HG02943 (cell line): Measurements from ENCODE around the gene LLCFC1.

ENCODE experiments used
- ATAC-seq: cut with Tn5 transposase; IDR thresholded peaks from one replicate; pipeline ENCODE4 v1.9.1; 2021; ENCODE audit warnings: mild to moderate bottlenecking, low read depth, moderate library complexity; ENCODE audit not compliant: unreplicated experiment

LLCFC1 gene

GRCh38 chr7:142939226-142939910 lies at the start of gene LLCFC1:
LLCFC1 (plus strand) TSS chr7:142939484; CDS start chr7:142939622, 138 bp downstream.
- ATAC-seq, result no peak

GRCh38 chr7:142889816-142890215 lies 49.5 kb upstream of the LLCFC1 start:
- ATAC-seq, result no peak

GRCh38 chr7:142890874-142891485 lies 48.3 kb upstream of the LLCFC1 start:
- no peak for ATAC-seq

- ATAC-seq, result no peak
Observed at GRCh38 chr7:142891490-142892082, 47.7 kb upstream of the LLCFC1 start.

- no peak for ATAC-seq
Observed at GRCh38 chr7:142892951-142893350, 46.3 kb upstream of the LLCFC1 start.

- no peak for ATAC-seq
Observed at GRCh38 chr7:142894112-142894984, 44.9 kb upstream of the LLCFC1 start.

GRCh38 chr7:142894985-142895593 lies 44.2 kb upstream of the LLCFC1 start:
- ATAC-seq, result no peak

- ATAC-seq, result no peak
Observed at GRCh38 chr7:142896151-142896550, 43.1 kb upstream of the LLCFC1 start.

GRCh38 chr7:142896741-142897379 lies 42.4 kb upstream of the LLCFC1 start:
- no peak for ATAC-seq

- ATAC-seq, result no peak
Observed at GRCh38 chr7:142897691-142898090, 41.6 kb upstream of the LLCFC1 start.

- no peak for ATAC-seq
Observed at GRCh38 chr7:142898377-142899170, 40.7 kb upstream of the LLCFC1 start.

GRCh38 chr7:142899661-142900060 lies 39.6 kb upstream of the LLCFC1 start:
- no peak for ATAC-seq

GRCh38 chr7:142901426-142902259 lies 37.6 kb upstream of the LLCFC1 start:
- ATAC-seq, result no peak

- ATAC-seq, result no peak
Observed at GRCh38 chr7:142904128-142904527, 35.2 kb upstream of the LLCFC1 start.

GRCh38 chr7:142905759-142906158 lies 33.5 kb upstream of the LLCFC1 start:
- no peak for ATAC-seq

- ATAC-seq, result no peak
Observed at GRCh38 chr7:142906643-142907042, 32.6 kb upstream of the LLCFC1 start.

GRCh38 chr7:142908290-142908689 lies 31.0 kb upstream of the LLCFC1 start:
- no peak for ATAC-seq
